Hematopoietic multipotent progenitor cell treated with erythropoietin and hydrocortisone succinate and interleukin-3 and kit ligand, for 8 days (in vitro differentiated cells): ENCODE measurements around the gene PTPN12.
A peak's percentile ranks its signal among the peaks of the same experiment; 100 is the strongest.
"Not testable (repeated sequence)": the region's sequence is repeated elsewhere in the genome, so short reads cannot be mapped to it uniquely, and the experiment has no call there.

Experiments
- DNase-seq: peaks from one replicate; pipeline ENCODE4 v3.0.0-alpha.2; 2015

The PTPN12 gene

DNA sequence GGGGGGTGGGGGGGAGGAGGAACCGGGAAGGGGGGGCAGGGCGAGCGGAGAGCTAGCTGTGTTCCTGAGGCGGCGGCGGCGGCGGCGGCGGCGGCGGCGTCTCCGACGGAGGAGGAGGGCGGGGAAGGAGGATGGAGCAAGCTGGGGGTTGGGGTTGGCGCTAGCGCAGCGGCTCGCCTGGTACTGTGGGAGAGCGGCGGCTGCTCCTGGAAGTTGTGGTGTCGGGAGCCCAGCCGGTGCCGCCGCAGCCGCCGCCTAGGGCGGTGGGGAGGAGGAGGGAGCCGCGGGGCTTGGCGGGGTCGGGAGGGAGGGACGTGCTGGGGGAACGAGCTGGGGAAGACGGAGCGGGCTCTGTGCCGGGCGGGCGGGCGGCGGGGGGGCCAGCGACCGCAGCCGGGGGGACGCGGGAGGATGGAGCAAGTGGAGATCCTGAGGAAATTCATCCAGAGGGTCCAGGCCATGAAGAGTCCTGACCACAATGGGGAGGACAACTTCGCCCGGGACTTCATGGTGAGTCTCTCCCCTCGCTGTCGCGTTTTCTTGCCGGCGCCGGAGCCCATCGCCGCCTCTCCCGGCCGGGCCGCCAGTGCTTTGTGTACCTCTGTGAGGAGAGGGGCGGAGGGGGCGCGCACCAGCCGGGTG, at the start of gene PTPN12:
TSS of gene PTPN12 (plus strand) at position 160 of the 642 bp plus-strand sequence. CDS start at position 412, 252 bp downstream.
- DNase-seq: peak; percentile 24

GRCh38 chr7:77488986-77489385, 48.1 kb upstream of the PTPN12 start:
- no peak for DNase-seq

GRCh38 chr7:77497079-77497478, 40.0 kb upstream of the PTPN12 start:
- DNase-seq: no peak

- no peak for DNase-seq
Measured at GRCh38 chr7:77498659-77499379, 38.3 kb upstream of the PTPN12 start.

DNA sequence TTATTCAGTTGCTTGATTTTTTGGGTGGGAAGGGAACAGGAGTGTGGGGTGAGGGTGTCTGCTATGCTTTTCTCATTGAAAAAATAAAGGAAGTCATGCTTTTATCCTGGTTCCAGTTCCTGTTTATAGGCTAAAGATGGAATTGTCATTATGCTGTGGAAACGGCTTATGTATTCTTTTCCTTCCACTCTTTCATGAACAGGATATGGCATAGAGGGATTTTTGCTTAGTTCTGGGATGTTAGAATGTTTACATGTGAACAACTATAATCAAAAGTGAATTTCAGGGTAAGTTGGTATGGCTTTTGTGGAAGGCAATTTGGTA, 35.9 kb upstream of the PTPN12 start:
- DNase-seq: no peak

DNA sequence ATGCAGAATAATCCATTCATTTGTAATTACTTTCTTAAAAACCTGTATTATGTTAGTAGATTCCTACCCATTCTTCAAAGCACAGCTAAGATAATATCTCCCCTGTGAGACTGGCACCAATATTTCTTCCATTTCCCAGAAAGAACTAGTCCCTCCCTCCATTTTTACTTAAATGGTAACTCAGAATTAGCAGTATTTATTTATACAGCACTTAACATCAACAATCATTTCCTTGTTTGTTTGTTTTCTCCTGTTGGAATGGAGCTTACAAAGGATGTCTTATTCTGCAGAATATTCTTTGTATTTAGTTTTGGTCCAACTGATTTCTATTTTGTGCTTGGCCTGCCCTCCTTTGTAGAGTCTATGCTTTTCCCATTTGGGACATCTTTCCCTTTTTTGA, 32.1 kb upstream of the PTPN12 start:
- DNase-seq: no peak

DNA sequence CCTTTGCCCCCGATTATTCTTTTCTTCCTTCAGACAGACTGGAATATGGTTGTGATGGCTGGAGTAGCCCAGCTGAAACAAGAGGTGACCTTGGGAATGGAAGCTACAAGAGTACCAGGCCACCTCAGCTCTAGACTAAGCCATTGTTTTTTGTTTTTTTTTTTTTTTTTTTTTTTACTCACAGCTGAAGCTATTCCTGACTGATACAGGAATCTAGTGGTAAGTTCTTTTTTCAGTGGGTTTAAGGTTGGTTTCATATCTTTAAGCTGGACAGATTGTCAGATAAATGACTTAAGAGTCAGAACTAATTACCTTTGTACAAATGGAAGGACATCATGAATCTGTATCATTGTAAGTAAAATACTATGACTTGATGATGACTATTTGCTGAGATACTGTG, 30.2 kb upstream of the PTPN12 start:
- no peak for DNase-seq

- DNase-seq: not testable (repeated sequence)
Measured at GRCh38 chr7:77513002-77513670, 24.0 kb upstream of the PTPN12 start.

DNA sequence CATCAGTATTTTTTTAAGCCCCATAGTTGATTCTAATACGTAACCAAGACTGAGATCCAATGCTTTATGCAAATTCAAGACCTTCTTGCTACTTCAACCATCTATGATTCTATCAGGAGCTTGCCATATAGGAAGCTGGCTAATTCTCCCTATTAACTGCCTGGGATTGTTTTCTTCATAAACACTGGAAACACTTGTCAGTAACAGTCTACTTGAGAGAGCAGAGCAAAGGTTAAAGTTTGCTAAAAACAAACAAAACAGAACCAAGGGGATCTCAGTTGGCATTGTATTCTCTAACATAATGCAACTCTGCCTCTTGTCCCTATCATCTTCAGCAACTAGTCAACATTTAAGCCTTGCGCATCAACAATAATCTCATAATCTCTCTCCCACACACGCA, 21.0 kb upstream of the PTPN12 start:
- DNase-seq: no peak

- no peak for DNase-seq
Measured at GRCh38 chr7:77520261-77520660, 16.8 kb upstream of the PTPN12 start.

- not testable (repeated sequence) for DNase-seq
Measured at GRCh38 chr7:77521537-77521936, 15.6 kb upstream of the PTPN12 start.

DNA sequence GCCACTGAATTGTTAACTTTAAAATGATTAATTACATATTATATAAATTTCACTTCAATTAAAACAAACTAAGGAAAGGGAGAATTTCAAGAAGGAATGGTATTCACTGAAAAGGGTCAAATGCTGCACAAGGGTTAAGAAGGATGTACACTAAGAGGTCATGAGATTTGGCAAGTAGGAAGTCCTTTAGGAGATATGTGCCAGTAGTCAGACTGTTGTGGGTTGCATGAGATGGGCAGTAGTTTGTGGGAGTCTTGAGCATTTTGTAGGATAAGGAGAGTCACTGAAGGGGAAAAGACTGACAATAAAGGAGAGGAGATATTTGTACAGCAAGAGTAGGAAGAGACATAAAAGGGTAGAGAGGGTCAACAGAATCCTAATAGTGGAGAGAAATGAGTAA, 12.4 kb upstream of the PTPN12 start:
- peak; percentile 39 for DNase-seq

DNA sequence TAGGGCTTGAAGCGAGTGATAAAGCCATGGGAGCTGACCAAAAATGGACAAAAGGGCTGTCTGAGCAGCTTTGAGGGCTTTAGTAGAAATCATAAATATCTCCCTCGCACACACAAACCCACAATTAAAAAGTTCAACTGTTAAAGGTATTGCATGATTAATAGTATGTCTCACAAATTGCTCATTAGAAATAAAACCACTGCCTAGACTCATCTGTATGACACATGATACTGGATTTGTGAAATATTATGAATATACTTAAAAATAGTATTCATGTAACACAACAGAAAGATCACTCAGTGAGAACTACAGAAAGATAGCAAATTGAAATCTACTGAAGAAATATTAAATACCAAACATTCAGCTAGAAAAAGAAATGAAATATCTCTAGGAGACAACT, 11.9 kb upstream of the PTPN12 start:
- DNase-seq: peak; percentile 59

- no peak for DNase-seq
Measured at GRCh38 chr7:77528368-77528767, 8.7 kb upstream of the PTPN12 start.

GRCh38 chr7:77529279-77529678, 7.8 kb upstream of the PTPN12 start:
- no peak for DNase-seq

- peak; percentile 62 for DNase-seq
Measured at GRCh38 chr7:77531038-77531437, 6.1 kb upstream of the PTPN12 start.

- peak; percentile 21 for DNase-seq
Measured at GRCh38 chr7:77532247-77532646, 4.8 kb upstream of the PTPN12 start.

DNA sequence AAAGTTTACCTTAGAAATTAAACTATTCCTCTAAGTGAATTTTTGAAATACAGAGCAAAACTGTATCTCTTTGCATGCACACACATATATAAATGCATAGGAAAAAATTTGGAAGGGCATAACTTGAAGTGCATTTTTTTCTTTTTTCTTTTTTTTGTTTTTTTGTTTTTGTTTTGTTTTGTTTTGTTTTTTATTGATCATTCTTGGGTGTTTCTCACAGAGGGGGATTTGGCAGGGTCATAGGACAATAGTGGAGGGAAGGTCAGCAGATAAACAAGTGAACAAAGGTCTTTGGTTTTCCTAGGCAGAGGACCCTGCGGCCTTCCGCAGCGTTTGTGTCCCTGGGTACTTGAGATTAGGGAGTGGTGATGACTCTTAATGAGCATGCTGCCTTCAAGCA, 4.4 kb upstream of the PTPN12 start:
- DNase-seq: not testable (repeated sequence)

- DNase-seq: not testable (repeated sequence)
Measured at GRCh38 chr7:77534046-77534445, 3.0 kb upstream of the PTPN12 start.

DNA sequence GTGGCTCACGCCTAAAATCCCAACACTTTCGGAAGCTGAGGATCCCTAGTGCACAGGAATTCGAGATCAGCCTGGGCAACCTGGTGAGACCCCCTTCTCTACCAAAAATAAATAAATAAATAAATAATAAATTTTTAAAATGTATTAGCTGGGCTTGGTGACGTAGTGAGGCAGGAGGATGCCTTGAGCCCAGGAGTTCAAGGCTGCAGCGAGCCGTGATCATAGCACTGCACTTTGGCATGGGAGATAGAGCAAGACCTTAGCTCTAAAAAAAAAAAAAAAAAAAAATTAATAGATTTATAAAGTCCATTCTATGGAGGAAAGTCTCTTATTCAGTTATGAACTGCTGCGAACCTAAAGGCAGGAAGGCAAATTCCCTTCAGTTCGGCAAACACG, 1.1 kb upstream of the PTPN12 start:
- no peak for DNase-seq

DNA sequence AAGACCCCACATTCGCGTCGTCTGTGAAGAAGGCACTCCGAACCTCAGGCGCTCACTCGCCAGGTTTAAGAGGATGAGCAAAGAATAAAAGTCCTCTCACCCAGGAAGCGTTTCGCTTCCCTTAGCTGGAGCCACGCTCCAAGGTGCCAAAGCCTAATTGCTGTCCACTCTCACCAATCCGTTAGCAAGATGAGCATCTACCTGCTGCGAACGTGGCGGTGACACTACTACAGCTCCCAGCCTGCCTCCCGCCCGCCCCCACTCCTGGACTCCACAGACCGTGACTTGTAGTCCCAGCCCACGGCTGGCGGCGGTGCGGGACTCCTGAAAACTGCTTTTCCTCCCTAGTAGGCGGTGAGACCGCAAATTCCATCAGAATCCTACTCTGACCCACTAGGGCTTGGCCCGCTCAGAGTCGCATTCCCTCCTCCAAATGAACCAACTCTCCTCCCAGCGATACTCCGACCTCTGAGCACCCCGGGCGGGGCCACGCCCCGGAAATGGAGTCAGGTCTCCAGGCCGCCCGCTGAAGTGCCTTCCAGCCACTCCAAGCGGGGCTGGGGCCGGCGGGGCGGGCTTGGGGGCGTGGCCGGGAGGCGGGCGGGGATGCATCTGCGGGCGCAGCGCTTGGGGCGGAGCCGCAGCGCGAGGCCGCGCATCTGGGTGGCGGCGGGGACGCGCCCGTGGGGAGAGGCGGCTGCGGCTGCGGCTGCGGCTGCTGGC, 521 bp upstream of the PTPN12 start:
- peak; percentile 97 for DNase-seq

GRCh38 chr7:77537778-77538280, 734 bp downstream of the PTPN12 start:
- DNase-seq: peak; percentile 37
